GM19463 (cell line): ENCODE results near the gene AGPAT3.
"Not testable (repeated sequence)": the region's sequence is repeated elsewhere in the genome, so short reads cannot be mapped to it uniquely, and the experiment has no call there.

Experiments
- ATAC-seq: cut with Tn5 transposase; IDR thresholded peaks from one replicate; pipeline ENCODE4 v1.9.1; 2021; ENCODE audit warnings: mild to moderate bottlenecking, moderate library complexity; ENCODE audit not compliant: unreplicated experiment

Gene AGPAT3

DNA sequence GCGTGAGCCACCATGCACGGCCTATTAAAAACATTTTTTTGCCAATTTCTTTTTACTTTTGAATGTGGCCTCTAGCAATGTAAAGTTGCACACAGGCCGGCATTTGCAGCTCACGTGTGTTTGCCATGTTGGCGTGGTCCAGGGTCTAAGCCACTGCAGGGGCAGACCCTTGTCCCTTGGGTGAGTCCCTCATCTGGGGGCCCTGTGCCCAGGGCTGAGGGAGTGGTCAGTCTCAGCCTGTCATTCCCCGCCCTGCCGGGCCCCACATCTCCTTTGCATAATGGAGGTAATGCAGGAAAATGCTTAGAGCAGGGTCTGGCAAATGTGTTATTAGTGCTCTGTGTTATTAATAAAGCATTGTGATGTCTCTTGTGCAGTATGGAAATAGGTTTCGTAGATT is 16.9 kb downstream of the AGPAT3 start:
- ATAC-seq = no peak

DNA sequence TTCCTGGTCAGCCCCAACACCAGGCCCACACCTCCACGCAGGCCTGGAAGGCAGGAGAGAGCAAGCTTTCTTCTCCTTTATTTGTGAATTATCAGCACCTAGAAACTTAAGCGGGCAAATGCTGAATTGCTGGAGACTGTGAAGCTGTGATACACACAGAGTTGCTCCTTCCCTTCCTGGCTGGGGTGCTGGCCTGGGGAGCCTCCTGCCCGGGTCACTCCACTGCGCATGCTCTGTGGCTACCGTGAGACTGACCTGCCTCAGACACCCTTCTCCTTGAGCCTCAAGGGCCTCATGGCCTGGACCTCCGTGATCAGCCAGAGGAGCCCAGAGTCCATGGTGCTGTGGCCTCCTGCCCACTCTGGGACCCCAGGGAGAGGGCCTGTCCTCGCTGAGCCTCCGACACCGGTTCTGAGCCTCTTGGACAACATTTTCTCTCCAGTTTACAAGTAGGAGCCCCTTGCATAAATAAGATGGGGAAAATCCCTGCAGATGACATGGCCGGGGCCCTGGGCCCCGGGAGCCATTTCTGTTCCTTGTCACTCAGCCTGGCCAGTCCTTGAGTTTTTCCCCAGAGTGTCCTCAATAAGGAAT is 18.0 kb downstream of the AGPAT3 start:
- no peak for ATAC-seq

DNA sequence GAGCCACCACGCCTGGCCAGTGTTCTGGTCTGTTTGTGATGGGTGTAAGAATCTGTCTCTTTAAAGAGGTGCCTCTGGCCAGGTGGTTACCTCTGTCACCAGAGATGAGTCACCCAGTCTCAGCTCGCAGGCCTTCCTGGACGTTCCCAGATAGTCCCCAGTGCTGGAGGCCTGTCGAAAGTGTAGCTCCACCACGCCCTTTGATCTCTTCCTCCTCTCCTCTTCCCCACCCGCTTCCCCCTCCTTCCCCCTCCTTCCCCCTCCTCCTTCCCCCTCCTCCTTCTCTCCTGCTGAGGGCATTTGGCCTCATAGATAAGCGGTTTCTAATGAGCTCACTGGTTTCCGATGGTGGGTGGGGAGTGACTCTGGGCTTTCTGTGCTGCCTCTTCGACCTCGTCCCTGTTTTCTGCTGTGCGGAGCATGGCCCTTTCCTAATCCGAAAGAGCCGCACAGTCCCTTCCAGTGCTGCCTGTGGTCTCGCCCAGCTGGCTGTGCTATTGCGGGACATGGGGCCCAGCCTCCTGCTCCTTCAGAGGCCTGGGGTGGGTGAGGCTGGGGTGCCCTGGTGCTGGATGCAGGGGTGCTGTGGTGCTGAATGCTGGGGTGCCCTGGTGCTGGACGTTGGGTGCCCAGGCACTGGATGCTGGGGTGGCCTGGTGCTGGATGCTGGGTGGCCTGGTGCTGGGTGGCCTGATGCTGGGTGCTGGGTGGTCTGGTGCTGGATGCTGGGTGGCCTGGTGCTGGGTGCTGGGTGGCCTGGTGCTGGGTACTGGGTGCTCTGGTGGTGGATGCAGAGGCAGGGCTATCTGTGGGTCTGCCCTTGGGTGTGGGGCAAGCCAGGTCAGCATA is 19.2 kb downstream of the AGPAT3 start:
- ATAC-seq = no peak

- no peak for ATAC-seq
These were observed 19.9 kb downstream of the AGPAT3 start for GRCh38 chr21:43884861-43885417.

- no peak for ATAC-seq
These were observed 20.7 kb downstream of the AGPAT3 start for GRCh38 chr21:43885721-43886120.

GRCh38 chr21:43886565-43886964 is 21.5 kb downstream of the AGPAT3 start:
- no peak for ATAC-seq

DNA sequence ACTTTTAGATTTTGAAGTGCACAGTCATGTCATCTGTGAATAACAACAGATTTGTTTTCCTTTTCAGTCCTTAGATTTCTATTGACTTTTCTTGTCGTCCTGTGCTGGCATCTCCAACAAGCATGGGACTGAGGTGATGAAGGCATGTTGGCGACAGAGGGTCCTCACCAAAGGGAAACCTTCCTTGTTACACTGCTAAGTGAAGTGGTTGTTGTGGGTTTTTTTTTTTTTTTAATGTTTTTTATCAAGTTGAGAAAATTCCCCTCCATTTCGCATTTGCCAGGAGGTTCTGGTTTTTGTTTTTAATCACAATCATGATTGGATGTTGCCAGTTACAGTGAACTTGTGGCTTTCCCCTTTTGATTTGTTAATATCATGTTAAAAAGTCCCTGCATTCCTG is 24.0 kb downstream of the AGPAT3 start:
- ATAC-seq = no peak

GRCh38 chr21:43890042-43890441 is 25.0 kb downstream of the AGPAT3 start:
- ATAC-seq = no peak

GRCh38 chr21:43892334-43892733 is 27.3 kb downstream of the AGPAT3 start:
- no peak for ATAC-seq

GRCh38 chr21:43892984-43893535 is 28.0 kb downstream of the AGPAT3 start:
- no peak for ATAC-seq

DNA sequence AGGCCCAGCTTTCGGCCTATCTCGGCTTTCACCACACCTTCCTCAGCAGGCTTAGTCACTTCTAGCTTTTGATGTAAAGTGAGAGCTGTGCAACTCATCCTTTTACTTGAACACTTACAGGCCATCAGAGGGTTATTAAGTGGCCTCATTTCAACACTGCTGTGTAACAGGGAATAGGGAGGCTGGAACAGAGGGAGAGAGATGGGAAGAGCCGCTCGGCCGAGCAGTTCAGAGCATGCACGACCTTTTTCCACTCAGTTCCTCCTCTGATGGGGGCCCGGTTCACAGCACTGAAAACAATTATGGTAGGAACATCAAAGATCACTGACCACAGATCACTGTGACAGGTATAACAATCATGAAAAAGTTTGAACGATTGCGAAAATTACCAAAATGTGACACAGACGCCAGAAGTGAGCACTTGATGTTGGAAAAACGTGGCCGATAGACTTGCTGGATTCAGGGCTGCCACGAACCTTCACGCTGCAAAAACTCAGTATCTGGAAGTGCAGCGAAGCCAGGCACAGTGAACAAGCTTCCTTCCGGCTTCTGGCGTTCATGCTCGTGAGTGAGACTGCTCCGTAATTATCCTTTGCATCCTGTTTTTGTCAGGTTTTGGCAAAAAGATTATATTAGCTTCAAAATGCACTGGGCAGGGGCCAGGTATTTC is 28.6 kb downstream of the AGPAT3 start:
- peak; percentile 60 for ATAC-seq

DNA sequence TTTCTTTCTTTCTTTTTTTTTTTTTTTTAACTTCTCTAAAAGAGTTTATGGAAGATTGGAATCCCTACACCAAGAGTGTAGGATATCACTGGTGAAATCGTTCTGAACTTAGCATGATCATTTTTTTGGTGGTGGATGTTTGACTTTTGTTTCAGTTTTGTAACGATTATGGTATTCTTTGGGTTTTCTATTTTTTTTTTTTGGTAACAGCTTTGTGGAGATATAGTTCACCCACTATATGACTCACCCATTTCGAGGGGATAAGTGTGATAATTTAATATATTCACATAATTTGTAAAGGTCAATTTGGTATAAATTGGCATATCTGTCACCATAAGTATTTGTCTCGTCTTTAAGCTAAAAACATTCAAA is 29.2 kb downstream of the AGPAT3 start:
- ATAC-seq = no peak

DNA sequence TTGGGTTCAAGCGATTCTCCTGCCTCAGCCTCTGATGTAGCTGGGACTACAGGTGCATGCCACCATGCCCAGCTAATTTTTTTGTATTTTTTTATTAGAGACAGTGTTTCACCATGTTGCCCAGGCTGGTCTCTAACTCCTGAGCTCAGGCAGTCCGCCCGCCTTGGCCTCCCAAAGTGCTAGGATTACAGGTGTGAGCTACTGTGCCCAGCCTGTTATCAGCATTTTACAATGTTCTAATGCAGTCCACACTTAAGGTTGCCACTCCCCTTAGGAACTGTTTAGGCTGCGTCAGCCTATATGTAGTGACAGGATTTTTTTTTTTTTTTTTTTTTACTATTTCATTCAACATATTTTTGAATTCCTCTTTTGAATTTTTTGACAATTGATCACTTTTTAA is 30.2 kb downstream of the AGPAT3 start:
- no peak for ATAC-seq

GRCh38 chr21:43896696-43897299 is 31.8 kb downstream of the AGPAT3 start:
- not testable (repeated sequence) for ATAC-seq

- ATAC-seq = no peak
These were observed 34.5 kb downstream of the AGPAT3 start for GRCh38 chr21:43899307-43900077.

GRCh38 chr21:43900078-43900385 is 35.0 kb downstream of the AGPAT3 start:
- no peak for ATAC-seq

DNA sequence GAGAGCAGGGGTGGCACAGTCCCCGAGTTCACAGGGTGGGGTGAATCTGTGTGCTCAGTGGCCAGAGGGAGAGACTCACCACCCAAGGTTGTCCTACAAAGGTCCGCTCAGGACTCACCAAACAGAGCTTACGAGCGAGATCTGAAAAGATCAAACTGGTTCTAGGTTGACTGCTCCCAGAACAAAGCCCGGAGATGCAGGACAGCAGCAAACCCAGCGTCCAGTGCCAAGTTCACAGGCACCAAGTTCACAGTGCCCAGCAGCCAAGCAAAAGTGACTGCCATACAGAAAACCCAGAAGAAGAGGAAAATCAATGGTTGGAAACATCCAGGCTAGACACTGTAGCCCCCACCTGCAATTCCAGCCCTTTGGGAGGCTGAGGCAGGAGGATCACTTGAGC is 35.7 kb downstream of the AGPAT3 start:
- ATAC-seq = no peak

DNA sequence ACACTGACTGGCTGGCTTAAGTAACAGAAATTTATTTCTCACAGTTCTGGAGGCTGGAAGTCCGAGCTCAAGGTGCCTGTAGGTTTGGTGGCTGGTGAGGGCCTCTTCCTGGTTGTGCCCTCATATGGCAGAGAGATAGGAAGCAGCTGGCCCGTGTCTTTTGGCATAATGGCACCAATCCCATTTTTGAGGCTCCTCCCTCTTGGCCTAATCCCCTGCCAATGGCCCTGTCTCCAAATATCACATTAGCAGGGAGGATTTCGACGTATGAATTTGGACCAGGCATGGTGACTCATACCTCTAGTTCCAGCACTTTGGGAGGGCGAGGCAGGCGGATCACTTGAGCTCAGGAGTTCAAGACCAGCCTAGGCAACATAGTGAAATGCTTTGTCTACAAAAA is 37.4 kb downstream of the AGPAT3 start:
- ATAC-seq = no peak

GRCh38 chr21:43903451-43904091 is 38.5 kb downstream of the AGPAT3 start:
- no peak for ATAC-seq

GRCh38 chr21:43904331-43904781 is 39.3 kb downstream of the AGPAT3 start:
- no peak for ATAC-seq
